Measurements from ENCODE around the gene AREL1.

- TF ChIP-seq CTCF (IDR thresholded peaks at IDR 0.05; ENCODE audit: control extremely low read depth in 1 of 3, insufficient read depth in 1 of 3, low read depth in 1 of 3, low read length in 3 of 3) = no peak
- TF ChIP-seq SIN3A (conservative IDR thresholded peaks at IDR 0.05 in 1 of 2, IDR thresholded peaks at IDR 0.05 in 1 of 2; ENCODE audit: low read depth in 1 of 2, low read length in 2 of 2) = no peak
- TF ChIP-seq KDM1A (IDR thresholded peaks at IDR 0.05; ENCODE audit: borderline replicate concordance, low read length) = no peak
- no peak for TF ChIP-seq TCF12 (IDR thresholded peaks at IDR 0.05; ENCODE audit: low read depth, low read length)
Measured at GRCh38 chr14:74693191-74693590, 19.7 kb downstream of the AREL1 start.
